22Rv1 (cell line): Measurements from ENCODE around the gene TBX2.

Source experiments
- H3K27ac ChIP-seq: fragments of 450-650 bp; 2 replicates; pipeline ENCODE4 v1.5.1; 2017
- ZFX ChIP-seq: fragments of 450-650 bp; IDR thresholded peaks from 2 replicates; pipeline ENCODE4 v1.6.1; 2017; ENCODE audit warnings: antibody characterized with exemption, borderline replicate concordance
- TF ChIP-seq, protein P1 (sequence below): fragments of 450-650 bp; IDR thresholded peaks from 2 replicates; pipeline ENCODE4 v1.5.1; 2017; ENCODE audit warnings: mild to moderate bottlenecking

Gene TBX2

GRCh38 chr17:61422116-61422799 lies 22.6 kb downstream of the TBX2 start:
- H3K27ac ChIP-seq = no peak overlapping the region
- no peak for TF ChIP-seq ZFX
- TF ChIP-seq, protein P1, sequence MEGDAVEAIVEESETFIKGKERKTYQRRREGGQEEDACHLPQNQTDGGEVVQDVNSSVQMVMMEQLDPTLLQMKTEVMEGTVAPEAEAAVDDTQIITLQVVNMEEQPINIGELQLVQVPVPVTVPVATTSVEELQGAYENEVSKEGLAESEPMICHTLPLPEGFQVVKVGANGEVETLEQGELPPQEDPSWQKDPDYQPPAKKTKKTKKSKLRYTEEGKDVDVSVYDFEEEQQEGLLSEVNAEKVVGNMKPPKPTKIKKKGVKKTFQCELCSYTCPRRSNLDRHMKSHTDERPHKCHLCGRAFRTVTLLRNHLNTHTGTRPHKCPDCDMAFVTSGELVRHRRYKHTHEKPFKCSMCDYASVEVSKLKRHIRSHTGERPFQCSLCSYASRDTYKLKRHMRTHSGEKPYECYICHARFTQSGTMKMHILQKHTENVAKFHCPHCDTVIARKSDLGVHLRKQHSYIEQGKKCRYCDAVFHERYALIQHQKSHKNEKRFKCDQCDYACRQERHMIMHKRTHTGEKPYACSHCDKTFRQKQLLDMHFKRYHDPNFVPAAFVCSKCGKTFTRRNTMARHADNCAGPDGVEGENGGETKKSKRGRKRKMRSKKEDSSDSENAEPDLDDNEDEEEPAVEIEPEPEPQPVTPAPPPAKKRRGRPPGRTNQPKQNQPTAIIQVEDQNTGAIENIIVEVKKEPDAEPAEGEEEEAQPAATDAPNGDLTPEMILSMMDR = no peak

DNA sequence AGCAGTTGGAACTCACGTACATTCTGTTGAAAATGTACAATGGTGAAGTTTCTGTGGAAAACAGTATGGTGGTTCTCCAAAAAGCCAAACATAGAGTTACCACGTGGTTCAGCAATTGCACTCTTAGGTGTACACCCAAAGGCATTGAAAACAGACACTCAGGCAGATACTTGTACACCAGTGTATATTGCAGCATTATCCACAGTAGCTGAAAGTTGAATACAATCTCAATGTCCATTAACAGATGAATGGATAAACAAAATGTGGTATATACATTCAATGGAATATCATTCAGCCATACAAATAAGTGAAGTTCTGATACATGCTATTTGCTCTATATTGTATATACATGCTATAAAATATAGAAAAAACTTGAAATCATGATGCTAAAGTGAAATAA lies 23.2 kb downstream of the TBX2 start:
- TF ChIP-seq, protein P1 = no peak
- H3K27ac ChIP-seq = no peak overlapping the region

DNA sequence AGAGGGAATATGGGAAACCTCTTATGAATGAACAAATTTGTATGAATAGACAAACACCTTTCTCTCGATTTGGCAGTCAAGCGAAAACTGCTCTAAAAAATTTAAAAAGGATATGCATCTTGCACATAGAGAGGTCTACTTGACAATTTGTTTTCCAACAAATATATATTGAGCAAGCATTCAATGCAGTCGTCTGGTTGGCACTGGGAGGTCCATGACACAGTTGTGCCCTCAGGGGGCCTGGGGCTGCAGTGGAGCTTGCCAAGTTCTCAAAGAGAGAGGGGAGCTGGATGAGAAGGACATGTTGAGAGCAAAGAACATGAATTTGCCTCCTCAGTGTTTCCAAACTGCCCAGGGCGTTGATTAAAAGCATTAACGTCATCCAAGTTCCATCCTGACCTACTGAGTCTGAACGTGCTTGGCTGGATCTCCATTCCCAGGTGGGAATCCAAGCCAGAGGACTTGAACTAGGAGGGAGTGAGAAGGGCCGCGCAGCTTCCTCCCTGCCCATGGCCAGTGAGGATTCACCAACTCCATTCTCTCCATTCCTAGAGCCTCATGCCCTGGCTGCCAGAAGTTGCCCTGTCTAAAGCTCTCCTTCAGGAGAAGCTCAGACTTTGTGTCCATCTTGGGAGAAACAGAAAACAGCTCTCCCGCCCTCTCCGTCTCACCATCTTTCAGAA lies 24.5 kb downstream of the TBX2 start:
- no peak overlapping the region for H3K27ac ChIP-seq
- TF ChIP-seq, protein P1 = no peak
- no peak for TF ChIP-seq ZFX

DNA sequence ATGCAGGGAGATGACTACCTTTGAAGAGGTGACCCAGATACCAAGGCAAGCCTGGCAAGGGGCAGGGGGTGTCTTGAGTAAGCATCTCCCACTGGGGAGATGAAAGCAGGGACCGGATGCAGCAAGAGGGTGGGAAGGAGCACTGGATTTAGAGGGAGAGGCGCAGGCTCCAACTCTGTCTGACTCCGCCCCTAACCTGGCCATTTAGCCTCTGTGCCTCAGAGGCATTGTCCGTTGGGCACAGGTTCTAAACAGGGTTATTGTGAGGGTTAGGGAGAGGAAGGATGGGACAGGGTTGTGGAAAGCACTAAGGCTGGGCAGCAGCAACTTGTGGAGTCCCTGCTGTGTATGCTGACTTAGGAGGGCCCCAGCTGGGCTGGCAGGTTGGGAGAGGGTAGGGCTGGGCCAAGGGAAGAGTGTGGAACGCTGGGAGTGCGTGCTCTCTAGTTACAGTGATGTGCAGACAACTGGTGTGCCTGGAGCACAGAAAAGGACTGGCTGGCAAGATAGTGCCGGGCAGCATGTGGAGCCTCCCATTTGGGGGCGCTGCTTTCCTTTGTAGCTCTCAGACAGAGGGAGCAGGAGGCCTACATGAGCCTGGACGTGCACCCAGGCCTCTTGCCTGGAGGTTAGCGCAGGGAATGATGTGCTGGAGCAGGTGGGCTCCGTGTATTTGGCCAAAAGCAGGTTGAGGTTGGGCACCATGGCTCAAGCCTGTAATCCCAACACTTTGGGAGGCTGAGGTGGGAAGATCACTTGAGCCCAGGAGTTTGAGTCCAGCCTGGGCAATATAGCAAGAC lies 26.2 kb downstream of the TBX2 start:
- no peak overlapping the region for H3K27ac ChIP-seq
- TF ChIP-seq, protein P1 = no peak
- TF ChIP-seq ZFX = no peak

GRCh38 chr17:61426482-61427304 lies 27.1 kb downstream of the TBX2 start:
- no peak overlapping the region for H3K27ac ChIP-seq
- TF ChIP-seq ZFX = no peak
- TF ChIP-seq, protein P1 = no peak

GRCh38 chr17:61427567-61427966 lies 27.9 kb downstream of the TBX2 start:
- H3K27ac ChIP-seq = no peak overlapping the region
- no peak for TF ChIP-seq ZFX
- TF ChIP-seq, protein P1 = no peak
